GM19455 (cell line): Measurements from ENCODE around the gene JAKMIP1.

Source experiments
- ATAC-seq: cut with Tn5 transposase; IDR thresholded peaks from one replicate; pipeline ENCODE4 v1.9.1; 2021; ENCODE audit not compliant: unreplicated experiment

The JAKMIP1 gene

DNA sequence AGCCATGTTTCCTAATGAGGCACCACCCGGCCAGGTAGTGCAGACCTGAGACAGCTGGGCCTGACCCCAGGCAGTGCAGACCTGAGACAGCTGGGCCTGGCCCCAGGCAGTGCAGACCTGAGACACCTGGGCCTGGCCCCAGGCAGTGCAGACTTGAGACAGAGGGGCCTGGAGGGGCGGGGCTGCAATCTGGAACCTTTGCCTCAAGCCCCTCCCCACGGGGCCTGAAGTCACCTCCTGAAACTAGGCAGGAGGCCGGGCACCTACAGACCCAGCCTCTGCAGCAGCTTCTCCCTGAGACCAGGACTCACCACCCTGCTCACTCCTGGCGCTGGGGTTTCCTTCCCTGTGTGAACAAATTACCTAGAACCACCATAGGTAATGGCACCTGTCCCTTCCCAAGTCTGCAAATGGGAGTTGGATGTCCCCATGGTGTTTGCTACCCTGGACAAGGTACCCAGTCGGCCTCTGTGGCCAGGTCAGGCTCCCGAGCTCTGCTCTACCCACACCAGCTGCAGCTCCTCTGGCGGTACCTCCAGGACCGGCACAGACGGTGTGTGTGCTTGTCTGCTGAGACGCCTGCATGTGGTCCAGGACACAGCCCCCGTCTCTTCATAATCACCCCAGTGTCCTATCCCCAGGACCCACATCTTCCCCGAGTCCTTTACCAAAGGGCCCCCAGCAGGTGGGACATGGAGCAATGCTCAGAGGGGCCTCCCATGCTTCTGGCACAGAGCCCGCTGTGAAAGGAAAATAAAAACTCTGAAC lies 129.0 kb downstream of the JAKMIP1 start:
- ATAC-seq = no peak

DNA sequence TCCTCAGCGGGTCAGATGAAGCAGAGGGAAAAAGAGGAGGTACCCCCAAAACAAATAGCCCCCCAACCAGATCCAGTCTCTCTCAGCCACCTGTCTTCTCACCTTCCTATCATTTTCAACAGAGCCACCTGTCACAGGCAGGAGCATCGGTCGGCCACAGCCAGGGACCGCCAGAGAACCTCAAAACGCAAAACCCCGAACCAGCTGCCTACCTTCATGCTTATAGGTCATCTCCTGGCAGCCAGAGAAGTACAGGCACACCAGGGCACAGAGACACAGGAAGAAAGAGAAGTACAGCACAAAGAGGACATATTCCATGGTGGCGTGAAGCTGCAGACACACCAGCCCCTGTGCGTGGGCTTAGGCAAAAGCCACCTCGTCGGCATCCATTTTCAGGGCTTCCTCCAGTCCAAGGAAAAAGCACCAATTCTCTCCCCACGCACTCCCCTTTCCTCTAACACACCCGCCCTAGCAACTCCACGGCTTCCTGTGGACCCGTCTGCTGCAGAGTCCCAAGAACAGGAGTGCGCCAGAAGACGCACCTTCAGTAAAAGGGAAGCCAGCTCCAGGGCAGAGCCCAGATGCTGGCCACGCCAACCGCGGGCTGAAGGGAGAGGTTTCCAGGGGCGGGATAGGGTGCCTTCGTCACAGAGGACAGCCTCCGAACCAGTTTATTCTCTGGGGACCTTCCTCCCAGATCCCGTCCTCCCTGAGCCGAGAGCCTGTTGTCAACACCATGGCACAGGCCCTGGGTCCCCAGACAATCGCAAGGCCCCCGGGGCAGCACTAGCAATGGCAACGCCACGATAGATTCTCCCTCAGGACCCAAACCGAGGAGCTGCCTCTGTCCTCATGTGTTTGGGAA lies 130.3 kb downstream of the JAKMIP1 start:
- ATAC-seq = no peak

DNA sequence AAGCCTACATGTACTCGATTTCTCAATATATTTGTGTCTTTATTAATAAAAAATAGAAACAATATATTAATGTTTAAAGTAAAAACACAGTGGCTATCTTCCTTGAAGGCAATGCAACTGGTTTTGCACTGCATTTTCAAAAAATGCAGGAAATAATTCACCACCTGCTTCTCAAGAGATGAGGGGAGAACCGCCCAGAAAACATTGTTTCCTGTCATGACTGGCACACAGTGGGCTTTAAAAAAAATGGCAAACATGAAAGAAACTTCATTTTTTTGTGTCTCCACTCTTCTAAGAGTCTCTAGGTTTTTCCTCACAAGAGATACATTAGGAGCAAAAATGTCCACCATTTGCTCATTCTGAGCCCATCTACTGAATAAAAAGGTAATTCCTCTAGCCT lies 131.4 kb downstream of the JAKMIP1 start:
- no peak for ATAC-seq

DNA sequence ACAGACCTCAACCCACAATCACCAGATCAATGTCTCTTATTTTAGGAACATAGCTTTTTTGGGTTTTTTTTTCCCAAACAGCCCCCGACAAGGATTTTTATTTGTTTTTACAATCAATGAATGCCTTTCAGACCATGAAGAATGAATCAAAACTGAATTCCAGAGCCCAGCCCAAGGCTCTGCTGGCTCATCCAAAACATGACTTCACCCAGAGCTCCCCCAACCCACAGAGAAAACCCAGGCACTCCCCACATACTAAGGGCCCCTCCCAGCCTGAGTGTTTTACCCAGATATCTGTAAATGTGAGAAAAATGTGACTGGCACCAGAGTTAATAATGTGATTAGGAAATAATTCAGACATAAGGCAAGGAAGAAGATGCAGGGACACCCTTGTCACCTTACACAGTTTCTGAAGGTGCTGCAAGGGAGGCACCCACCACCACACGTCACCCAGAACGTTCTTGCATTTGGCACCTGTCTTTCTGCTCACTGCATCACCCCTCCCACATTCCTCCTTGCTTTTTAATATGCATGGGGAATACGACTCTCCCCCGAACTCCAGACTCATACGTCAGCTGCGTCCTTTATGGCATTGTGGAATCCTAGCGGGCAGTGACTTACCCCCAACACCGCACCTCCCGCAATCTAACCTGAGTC lies 134.3 kb downstream of the JAKMIP1 start:
- no peak for ATAC-seq

DNA sequence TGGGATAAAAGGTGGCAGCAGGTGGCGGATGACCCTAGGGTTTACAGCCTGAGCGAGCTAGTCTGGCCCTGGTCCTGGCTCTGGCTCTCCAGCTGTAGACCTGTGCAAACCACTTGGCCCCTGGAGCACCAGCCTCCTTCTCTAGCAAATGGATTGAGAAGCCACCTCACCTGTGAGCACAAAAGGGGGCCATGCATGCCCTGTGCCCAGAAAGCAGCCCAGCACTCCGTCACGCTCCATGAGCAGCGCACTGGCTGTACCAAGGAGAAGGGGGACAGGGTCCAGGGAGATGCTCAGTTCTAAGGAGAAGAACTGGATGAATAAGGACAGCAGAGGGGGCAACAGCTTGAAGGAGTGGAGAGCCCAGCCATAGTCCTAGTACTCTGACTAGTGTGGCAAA lies 135.2 kb downstream of the JAKMIP1 start:
- no peak for ATAC-seq

DNA sequence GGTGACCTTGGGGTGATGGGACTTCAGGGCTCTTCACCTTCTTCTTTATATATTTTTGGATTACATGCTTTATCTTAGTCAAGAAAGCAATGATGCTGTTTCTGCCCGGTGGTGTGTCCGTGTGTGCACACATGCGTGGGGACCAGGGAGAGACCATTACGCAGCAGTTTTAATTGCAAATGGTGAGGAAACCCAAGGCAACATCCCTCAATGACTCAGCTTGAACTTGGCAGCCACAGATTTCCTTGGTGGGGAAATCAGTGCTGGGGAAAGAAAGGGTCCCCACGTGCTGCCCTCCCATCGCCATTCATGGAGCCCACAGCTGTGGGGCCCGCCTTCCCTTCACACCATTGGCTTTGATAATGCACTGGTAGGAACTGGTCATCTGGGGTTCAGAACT lies 136.0 kb downstream of the JAKMIP1 start:
- no peak for ATAC-seq

DNA sequence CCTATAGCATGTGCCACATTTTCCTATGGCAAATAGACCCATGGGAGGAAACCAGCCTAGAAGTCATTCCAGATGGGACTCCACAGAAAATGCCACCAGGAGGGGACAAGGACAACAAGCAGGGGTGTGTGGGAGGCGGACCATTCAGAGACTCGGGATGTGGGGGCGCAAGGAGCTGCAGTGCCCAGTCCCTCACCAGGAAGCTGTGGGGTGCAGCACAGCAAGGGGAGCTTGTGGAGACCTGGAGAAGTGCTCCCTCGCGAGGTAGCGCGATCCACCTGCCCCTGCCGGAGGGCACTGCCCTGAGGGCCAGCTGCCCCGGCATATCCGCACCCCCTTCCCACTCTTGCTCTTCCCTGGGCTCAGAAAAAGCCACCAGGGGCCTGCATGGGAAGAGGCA lies 136.7 kb downstream of the JAKMIP1 start:
- no peak for ATAC-seq

DNA sequence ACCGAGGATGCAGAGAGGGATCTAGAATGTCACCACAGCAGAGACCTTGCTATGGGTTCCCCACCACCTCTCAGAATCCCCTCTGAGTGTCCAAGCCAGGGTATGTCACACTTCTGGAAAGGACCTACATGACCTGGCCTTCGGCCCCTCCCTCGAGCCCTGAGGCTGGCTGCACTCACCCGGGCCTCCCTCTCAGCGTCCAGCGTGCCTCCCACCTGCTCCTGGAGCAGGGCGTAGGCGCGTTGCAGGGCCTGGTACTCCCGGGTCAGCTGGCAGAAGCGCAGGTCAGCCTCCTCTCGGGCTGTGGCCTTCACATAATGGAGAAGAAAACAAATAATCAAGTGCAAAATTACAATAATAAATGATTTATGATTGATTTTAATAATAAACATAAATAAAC lies 138.2 kb downstream of the JAKMIP1 start:
- ATAC-seq = no peak

DNA sequence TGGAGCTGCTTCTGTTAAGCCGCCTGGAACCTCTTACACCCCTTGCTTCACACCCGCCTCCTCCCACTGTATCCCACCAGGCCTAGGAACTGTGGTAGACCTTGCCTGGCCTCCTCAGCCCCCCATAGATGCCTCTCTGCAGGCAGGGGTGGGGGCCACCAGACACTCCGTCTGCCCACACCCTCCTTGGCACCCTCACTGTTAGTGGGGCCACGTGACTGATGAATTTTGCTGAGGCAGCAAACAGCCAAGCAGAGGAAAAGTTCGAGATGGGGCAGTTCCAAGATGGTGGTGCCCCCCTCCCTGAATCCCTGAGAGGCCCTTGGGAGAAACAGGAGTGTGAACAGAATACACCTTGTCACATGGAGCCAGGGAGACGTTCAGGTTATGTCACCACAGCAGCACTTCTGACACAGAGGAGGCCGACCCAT lies 141.0 kb downstream of the JAKMIP1 start:
- ATAC-seq = no peak

DNA sequence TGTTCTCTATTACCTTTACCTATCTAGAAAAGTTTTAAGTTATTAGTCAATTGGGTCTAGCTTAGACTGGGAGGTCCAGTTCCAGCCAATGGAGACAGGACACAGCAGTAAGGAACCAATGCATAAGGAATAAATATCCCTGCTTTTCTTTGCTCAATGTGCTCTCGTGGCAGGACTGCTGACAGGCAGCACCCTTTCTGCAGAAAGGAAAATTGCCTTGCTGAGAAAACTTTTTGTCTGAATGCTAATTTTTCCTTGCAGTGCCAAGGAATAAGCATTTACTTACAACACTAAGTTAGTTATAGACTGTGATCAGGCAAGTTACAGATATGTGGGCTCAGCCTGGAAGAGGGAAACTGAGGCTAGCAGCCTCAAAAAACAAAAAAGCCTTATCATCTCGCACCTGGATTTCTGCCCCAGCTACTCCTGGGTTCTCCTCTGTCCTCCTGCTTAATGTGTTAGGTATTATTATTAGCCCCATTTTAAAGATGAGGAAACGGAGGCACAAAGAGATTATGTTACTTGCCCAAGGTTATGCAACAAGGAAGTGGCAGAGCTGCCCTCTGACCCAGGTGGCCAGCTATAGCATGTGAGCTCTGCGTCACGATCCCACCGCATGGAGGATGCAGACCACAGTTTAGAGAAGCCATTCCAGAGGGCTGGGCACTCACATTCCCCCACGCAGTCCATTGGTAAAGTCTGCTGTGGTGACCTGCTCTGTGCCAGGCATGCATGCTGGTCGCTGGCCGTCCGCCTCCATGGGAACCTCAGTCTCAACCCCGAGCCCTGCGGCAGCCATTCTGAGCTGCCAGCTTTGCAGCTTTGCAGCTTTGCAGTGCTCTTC lies 141.6 kb downstream of the JAKMIP1 start:
- ATAC-seq = no peak

DNA sequence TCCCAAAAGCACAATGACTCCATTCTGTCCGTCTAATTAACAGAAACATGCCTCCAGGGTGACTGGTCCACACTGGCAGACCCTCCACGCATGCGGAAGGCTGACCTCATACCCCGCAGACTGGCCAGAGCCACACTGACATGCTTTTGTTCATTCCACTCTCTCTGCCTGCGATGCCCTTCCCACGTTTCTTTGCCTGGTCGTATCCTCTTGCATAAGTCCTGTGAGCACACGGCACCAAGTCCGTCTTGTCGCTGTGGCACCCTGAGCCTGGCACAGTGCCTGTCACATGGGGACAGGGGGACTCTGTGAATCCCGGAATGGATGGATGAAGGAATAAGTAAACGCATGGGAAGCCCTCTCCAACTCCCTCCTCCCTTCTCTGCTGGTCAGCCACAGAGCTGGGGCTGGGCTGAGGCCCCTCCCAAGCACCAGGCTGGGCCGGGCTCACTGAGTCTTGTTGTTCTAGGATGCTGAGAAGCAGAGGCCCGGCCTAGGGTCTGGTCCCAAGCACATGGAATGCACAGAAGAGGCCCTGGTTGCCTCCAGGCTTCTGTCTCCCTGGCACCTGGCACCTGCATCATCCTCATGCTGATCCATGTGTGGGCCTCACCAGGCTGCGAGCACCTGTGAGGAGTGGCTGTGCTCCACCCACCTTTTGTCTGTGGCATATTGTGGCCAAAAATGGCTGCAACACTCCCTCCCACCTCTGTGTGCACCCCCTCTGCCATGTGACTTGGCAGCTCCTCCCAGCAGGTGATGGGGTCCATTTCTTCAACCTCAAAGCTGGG lies 143.2 kb downstream of the JAKMIP1 start:
- ATAC-seq = no peak

DNA sequence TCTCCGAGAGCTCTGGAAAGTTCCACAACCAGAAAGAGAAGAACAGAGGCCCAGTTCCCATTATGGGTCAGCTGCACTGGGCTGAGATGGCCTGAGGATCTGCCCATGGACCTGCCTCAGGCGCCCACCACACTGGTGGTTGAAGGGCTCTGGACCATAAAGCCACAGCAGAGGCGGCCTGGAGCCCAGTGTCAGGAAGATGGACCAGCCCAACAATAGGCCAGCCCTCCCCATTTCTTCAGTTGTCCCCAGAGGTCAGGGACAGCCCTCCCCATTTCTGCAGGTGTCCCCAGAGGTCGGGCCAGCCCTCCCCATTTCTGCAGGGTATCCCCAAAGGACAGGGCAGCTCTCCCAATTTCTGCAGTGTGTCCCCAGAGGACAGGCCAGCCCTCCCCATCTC lies 144.9 kb downstream of the JAKMIP1 start:
- no peak for ATAC-seq

DNA sequence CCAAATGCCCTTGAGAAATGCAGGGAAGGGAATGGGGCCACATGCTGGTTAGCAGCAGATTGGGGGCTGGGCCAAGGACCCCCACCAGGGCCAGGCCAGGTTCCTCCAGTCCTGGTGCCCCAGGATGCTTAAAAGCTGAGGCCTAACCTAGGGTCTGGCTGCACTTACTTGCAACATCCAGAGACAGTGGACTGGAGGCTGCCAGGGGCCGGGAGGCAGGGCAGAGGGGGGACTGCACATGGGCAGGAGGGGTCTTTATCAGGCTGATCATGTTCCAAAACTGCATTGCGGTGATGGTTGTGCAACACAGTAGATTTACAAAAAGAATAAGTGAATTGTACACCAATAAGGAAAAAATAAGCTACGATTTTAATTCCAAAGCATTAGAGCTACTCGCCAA lies 145.3 kb downstream of the JAKMIP1 start:
- ATAC-seq = no peak

DNA sequence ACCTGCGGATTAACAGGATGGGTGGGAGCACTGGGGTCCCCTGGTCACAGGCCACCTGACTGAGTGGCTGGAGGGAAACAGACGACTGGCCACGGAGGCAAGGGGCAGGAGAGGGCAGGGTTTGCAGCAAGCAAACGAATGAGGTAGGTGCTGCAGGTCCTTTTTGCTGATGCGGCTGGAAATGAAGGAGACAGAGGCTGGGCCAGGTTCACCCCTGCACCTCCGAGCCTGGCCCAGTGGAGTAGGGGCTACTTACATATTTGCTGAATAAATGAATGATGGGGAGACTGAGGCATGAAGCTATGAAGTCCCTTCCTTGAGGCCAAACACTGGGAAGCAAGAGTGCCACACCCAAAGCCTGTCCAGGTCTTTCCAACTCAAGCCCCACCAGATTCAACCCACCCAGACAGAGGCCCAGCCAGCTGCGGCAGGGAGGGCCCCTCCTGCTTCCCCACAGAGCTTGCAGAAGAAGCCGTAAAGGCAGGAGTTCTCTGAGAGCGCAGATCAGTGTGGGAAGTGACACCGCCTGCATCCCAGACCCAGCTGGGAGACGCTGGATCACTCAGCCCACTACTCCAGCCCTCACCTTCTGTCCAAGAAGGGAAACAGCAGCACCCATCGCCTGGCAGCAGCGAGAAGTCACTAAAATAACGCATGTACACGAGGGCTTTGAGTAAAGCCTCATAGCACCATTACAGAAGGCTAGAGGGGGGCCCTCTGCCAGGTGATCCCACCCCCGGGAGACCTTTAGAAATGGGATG lies 146.0 kb downstream of the JAKMIP1 start:
- ATAC-seq = no peak

DNA sequence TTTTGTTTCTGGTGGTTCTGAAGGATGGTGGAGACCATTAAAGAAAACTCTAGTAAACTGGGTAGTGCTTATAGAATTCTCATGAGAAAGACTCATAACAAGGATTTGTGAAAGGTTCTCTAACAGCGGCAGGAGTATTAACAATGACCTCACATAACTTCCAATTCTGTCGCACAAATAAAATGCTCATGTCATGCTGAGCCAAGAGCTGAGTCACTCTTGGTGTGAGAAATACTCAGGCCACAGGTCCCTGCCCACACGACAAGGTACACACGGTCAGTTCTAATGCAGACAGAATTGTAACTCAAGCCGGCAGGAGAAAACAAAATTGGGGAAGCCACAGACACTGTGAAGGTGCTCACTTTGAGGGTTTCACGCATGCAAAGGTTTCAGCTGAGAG lies 147.7 kb downstream of the JAKMIP1 start:
- ATAC-seq = no peak

DNA sequence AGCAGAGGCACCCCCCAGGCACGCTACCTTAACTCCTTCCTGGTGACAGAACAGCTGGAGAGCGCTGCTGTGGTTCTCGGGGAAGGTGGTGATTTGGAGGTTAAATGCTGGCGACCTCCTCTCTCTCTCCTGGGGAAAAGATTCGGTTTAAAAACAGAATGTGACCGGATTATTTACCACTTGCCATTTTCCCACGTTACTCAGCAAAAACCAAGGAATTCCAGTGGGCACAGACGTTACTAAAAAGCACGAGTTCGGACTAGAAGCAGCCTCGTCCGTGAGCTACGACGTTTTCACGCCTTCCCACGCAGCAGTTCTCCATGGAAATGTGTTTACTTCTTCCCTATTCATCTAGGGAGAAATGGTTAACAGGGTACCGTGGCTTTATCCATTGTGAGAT lies 149.8 kb downstream of the JAKMIP1 start:
- no peak for ATAC-seq

DNA sequence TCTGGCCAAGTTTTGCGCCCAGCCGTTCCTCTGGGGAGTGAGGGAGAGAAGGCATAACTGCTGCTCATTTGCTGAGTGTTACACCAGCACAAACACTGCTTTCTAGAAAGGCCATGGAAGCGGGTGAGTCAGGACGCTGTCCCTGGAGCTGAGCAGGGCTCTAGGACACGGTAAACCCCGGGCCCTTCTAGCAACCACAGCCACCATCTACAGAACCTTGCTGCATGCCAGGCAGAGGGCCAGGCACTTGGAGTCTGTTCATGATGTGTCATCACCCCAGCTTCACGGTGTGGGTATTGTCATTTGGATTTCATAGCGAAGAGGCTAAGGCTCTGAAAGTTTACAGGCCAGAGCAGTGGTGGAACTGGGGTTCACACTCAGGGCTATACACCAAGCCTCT lies 150.4 kb downstream of the JAKMIP1 start:
- no peak for ATAC-seq

DNA sequence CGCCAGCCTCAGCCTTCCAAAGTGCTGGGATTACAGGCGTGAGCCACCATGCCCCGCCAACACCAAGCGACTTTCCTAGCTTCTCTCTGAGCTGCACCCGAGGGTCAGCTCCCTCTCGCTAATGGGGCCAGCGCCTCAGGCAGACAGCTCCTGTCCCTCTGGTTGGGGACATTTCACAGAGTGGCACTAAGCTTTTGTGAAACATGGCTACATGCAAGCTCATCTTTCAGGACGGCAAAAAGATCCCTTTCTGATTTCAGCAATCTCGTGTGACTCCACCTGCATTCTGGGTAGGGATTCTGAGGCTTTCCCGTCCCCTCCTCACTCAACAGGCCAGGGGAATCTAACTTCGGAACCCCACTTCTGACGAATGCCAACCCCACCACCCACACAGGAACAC lies 151.1 kb downstream of the JAKMIP1 start:
- no peak for ATAC-seq

DNA sequence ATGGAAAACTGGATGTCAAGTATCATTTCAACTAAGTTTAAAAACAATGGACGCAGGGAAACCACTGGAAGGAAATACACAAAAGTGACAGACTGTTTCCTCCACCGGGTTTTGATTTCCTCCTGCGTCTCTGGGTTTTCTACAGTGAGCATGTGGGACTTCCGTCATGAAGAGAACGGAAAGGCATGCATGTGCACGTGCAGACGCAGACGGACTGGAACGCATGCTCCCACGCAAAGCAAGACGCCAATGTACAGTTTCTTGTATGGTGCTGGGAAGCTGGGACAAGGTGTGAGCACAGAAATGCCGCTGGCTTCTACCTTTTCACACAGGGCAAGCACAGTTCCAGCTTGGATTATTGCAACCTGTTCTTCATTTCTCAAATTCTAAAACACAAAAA lies 151.8 kb downstream of the JAKMIP1 start:
- no peak for ATAC-seq
